Measurements from ENCODE around the gene ARIH1.
"Not testable (repeated sequence)": the region's sequence is repeated elsewhere in the genome, so short reads cannot be mapped to it uniquely, and the experiment has no call there.

ARIH1 gene

GRCh38 chr15:72616491-72617210 lies 142.5 kb downstream of the ARIH1 start:
- TF ChIP-seq, protein P1, sequence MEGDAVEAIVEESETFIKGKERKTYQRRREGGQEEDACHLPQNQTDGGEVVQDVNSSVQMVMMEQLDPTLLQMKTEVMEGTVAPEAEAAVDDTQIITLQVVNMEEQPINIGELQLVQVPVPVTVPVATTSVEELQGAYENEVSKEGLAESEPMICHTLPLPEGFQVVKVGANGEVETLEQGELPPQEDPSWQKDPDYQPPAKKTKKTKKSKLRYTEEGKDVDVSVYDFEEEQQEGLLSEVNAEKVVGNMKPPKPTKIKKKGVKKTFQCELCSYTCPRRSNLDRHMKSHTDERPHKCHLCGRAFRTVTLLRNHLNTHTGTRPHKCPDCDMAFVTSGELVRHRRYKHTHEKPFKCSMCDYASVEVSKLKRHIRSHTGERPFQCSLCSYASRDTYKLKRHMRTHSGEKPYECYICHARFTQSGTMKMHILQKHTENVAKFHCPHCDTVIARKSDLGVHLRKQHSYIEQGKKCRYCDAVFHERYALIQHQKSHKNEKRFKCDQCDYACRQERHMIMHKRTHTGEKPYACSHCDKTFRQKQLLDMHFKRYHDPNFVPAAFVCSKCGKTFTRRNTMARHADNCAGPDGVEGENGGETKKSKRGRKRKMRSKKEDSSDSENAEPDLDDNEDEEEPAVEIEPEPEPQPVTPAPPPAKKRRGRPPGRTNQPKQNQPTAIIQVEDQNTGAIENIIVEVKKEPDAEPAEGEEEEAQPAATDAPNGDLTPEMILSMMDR (IDR thresholded peaks at IDR 0.05) = no peak
- no peak overlapping the region for H3K27ac ChIP-seq
- no peak for DNase-seq (ENCODE audit: low spot score)

DNA sequence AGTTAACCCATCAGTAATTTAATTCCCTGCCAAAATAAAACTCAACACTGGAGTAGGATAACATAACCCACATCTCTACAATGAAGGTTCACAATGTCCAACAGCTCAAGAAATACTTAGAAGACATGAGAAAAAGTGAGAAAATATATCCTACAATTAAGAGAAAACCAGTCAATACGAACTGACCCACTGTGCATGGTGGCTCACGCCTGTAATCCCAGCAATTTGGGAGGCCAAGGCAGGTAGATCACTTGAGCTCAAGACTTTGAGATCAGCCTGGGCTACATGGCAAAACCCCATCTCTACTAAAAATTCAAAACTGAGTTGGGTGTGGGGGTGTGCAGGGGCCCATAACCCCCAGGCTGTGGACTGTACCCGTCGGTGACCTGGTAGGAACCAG lies 149.7 kb downstream of the ARIH1 start:
- not testable (repeated sequence) for DNase-seq (ENCODE audit: low spot score); H3K4me3 ChIP-seq; H3K27ac ChIP-seq

More at GRCh38 chr15:72616491-72617210, 142.5 kb downstream of the ARIH1 start:
- H3K4me3 ChIP-seq = no peak overlapping the region

DNA sequence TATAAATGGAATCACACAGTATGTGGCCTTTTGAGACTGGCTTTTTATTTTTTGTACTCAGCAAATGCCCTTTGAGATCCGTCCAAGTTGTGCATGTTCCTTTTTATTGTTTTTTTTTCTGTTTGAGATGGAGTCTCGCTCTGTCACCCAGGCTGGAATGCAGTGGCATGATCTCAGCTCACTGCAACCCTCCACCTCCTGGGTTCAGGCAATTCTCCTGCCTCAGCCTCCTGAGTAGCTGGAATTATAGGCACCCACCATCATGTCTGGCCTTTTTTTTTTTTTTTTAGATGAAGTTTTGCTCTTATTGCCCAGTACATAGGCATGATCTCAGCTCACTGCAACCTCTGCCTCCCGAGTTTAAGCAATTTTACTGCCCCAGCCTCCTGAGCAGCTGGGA lies 152.0 kb downstream of the ARIH1 start:
- not testable (repeated sequence) for DNase-seq (ENCODE audit: low spot score); H3K27ac ChIP-seq

DNA sequence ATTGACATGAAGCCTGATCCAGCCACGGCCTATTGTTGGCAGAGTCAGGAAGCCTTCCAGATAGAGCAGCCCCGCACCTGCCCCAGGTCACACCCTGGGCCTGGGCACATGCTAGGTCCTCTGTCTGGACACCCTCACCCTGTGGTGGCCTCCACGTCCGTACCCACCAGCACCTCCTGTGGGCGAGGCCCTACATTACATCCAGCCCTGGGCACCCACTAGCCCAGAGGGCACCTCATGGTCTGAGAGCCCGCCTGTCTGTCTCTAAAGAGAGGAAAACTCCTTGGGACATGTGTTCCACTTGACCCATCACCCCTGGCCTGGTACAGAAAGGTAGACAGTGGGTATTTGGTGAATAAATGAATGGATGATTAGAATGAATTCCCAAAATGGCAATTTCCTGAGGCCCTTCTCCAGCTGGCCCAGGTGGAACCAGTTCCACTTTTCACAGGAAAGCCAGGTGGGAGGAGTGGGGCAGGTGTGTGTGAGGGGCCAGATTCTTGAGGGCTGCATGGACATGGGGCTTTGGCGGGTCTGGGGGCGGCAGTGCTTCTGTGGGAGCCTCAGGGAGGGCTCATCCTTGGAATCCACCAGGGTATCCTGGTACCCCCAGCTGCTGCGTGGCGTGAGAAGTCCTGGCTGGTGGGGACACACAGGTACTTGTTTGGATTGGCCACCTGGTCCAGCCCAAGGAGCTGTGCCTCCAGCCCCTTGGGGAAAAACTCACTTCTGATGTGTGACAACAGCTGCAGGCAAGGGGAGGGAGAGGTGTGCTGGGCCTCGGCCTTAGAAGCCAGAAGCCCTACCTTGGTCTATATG lies 154.3 kb downstream of the ARIH1 start:
- not testable (repeated sequence) for DNase-seq (ENCODE audit: low spot score); H3K4me3 ChIP-seq; H3K27ac ChIP-seq

More for the DNA sequence above, 152.0 kb downstream of the ARIH1 start:
- H3K4me3 ChIP-seq = not testable (repeated sequence)

- not testable (repeated sequence) for DNase-seq (ENCODE audit: low spot score); H3K4me3 ChIP-seq; H3K27ac ChIP-seq
These were observed 155.0 kb downstream of the ARIH1 start for GRCh38 chr15:72629068-72629570.

- H3K4me3 ChIP-seq = peak overlapping the region; percentile 66
- H3K27ac ChIP-seq = peak overlapping the region in 1 of 2 donors; percentile 51
- DNase-seq (ENCODE audit: low spot score) = not testable (repeated sequence)
These were observed 162.6 kb downstream of the ARIH1 start for GRCh38 chr15:72636519-72637282.

DNA sequence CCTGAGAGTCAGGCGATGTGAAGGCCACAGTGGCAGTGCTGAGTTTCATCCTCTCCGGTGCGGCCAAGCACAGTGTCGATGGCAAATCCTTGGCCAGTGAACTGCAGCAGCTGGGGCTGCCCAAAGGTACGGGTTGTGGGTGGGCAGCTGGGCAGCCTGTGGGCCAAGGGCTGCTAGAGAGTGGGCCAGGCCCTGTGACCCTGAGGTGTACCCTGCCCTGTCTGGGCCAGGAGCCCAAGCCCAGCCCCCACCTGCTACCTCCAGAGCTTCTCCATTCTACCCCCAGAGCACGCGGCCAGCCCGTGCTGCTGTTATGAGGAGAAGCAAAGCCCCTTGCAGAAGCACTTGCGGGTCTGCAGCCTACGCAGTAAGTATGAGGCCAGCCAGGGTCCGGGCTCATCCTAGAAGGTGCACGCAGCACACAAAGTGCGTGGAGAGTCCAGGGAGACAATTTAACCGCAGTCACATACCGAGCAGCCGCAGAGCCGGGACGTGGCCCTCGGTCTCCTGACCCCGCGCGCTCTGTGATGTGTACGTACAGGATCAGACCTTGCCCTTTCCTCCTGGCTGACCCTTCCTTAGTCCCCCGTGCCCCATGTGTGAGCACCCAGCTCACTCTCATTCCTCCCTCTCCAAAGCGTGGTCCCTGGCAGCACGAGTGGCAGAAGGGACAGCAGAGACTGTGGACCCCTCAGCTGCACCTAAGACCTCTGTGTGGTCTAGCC lies 165.8 kb downstream of the ARIH1 start:
- not testable (repeated sequence) for H3K4me3 ChIP-seq; DNase-seq (ENCODE audit: low spot score); H3K27ac ChIP-seq

GRCh38 chr15:72642271-72642670 lies 168.1 kb downstream of the ARIH1 start:
- not testable (repeated sequence) for H3K27ac ChIP-seq; DNase-seq (ENCODE audit: low spot score); H3K4me3 ChIP-seq

- DNase-seq (ENCODE audit: low spot score); H3K4me3 ChIP-seq; H3K27ac ChIP-seq: not testable (repeated sequence)
These were observed 174.6 kb downstream of the ARIH1 start for GRCh38 chr15:72648631-72649253.

Data from coronary artery (tissue), 2 donors.